ENCODE measurements around the gene CYP2C8.

- no peak for TF ChIP-seq CTCF (optimal IDR thresholded peaks at IDR 0.05 in 1 of 3, IDR thresholded peaks at IDR 0.05 in 1 of 3, conservative IDR thresholded peaks at IDR 0.05 in 1 of 3; ENCODE audit: extremely low read depth in 1 of 3, insufficient read depth in 2 of 3, low read length in 3 of 3)
- no peak for TF ChIP-seq EZH2 (IDR thresholded peaks at IDR 0.05; ENCODE audit: low read length)
Observed at GRCh38 chr10:95026461-95026860, 42.8 kb downstream of the CYP2C8 start.
